ENCODE measurements around the gene SERTAD3.

SERTAD3 gene

GRCh38 chr19:40396886-40397567 is 47.1 kb downstream of the SERTAD3 start:
- Histone ChIP-seq H3K23ac (ENCODE audit: low read length in 2 of 2) (no peak overlapping the region), H3K14ac (ENCODE audit: low read length in 2 of 2) (no peak overlapping the region), H3K79me1 (replicated peaks; ENCODE audit: low read length, poor library complexity, severe bottlenecking) (peaks cover 1% of the 10 kb centered on the region), H2AFZ (ENCODE audit: low read depth, low read length) (no peak overlapping the region), H2BK15ac (ENCODE audit: low read depth, poor library complexity, severe bottlenecking) (no peak overlapping the region), H3K4ac (ENCODE audit: low read depth in 1 of 2, low read length in 2 of 2) (no peak overlapping the region), H3K36me3 (ENCODE audit: control insufficient read depth in 1 of 2, insufficient read depth in 2 of 2, low read depth in 1 of 2, low read length in 2 of 2) (peaks cover 0 to 13% of the 10 kb centered on the region in 2 experiments), H4K8ac (ENCODE audit: low read length) (no peak overlapping the region), H3K4me3 (ENCODE audit: insufficient read depth in 1 of 2, low read depth in 1 of 2, low read length in 2 of 2) (no peak overlapping the region), H2AK5ac (ENCODE audit: low read length, severe bottlenecking) (no peak overlapping the region), H3K27me3 (ENCODE audit: control insufficient read depth in 1 of 2, insufficient read depth in 1 of 2, low read length in 2 of 2) (peaks cover 2 to 10% of the 10 kb centered on the region in 2 experiments), H2BK5ac (ENCODE audit: low read depth, low read length, poor library complexity, severe bottlenecking) (no peak overlapping the region), H2BK120ac (ENCODE audit: low read depth, low read length) (no peak overlapping the region), H3K4me1 (ENCODE audit: control insufficient read depth, insufficient read depth, low read depth, low read length) (peaks cover 10% of the 10 kb centered on the region), H4K91ac (ENCODE audit: low read length) (no peak overlapping the region), H2BK12ac (ENCODE audit: low read length in 2 of 2) (no peak overlapping the region), H3K18ac (ENCODE audit: low read depth in 1 of 2, low read length in 2 of 2) (no peak overlapping the region), H3K9me3 (ENCODE audit: control insufficient read depth, low read length) (no peaks in the 10 kb centered on the region), H3K4me2 (ENCODE audit: low read length, poor library complexity, severe bottlenecking) (no peak overlapping the region), H3K27ac (ENCODE audit: low read length, poor library complexity, severe bottlenecking) (no peak overlapping the region), H3K9ac (ENCODE audit: low read length) (no peak overlapping the region)
- 91% methylated on average over 20 of the region's 20 CpGs for WGBS
- no peak for DNase-seq

- peaks cover 2 to 10% of the 10 kb centered on the region in 2 experiments for H3K27me3 ChIP-seq (ENCODE audit: control insufficient read depth in 1 of 2, insufficient read depth in 1 of 2, low read length in 2 of 2)
- H3K27ac ChIP-seq (ENCODE audit: low read length, poor library complexity, severe bottlenecking): no peak overlapping the region
- no peak overlapping the region for H2BK5ac ChIP-seq (ENCODE audit: low read depth, low read length, poor library complexity, severe bottlenecking)
- H2AFZ ChIP-seq (ENCODE audit: low read depth, low read length): no peak overlapping the region
- no peak overlapping the region for H3K4me3 ChIP-seq (ENCODE audit: insufficient read depth in 1 of 2, low read depth in 1 of 2, low read length in 2 of 2)
- H4K91ac ChIP-seq (ENCODE audit: low read length): no peak overlapping the region
- no peak overlapping the region for H3K18ac ChIP-seq (ENCODE audit: low read depth in 1 of 2, low read length in 2 of 2)
- no peaks in the 10 kb centered on the region for H3K9me3 ChIP-seq (ENCODE audit: control insufficient read depth, low read length)
- DNase-seq: no peak
- peaks cover 1% of the 10 kb centered on the region for H3K79me1 ChIP-seq (replicated peaks; ENCODE audit: low read length, poor library complexity, severe bottlenecking)
- 89% methylated on average over 14 of the region's 14 CpGs for WGBS
- peaks cover 10% of the 10 kb centered on the region for H3K4me1 ChIP-seq (ENCODE audit: control insufficient read depth, insufficient read depth, low read depth, low read length)
- H2BK12ac ChIP-seq (ENCODE audit: low read length in 2 of 2): no peak overlapping the region
- H4K8ac ChIP-seq (ENCODE audit: low read length): peak overlapping the region; percentile 4
- no peak overlapping the region for H3K4me2 ChIP-seq (ENCODE audit: low read length, poor library complexity, severe bottlenecking)
- no peak overlapping the region for H2AK5ac ChIP-seq (ENCODE audit: low read length, severe bottlenecking)
- H2BK15ac ChIP-seq (ENCODE audit: low read depth, poor library complexity, severe bottlenecking): no peak overlapping the region
- H3K23ac ChIP-seq (ENCODE audit: low read length in 2 of 2): no peak overlapping the region
- no peak overlapping the region for H3K4ac ChIP-seq (ENCODE audit: low read depth in 1 of 2, low read length in 2 of 2)
- peak overlapping the region in 1 of 2 experiments; percentile 63 for H3K14ac ChIP-seq (ENCODE audit: low read length in 2 of 2)
- peaks cover 0 to 13% of the 10 kb centered on the region in 2 experiments for H3K36me3 ChIP-seq (ENCODE audit: control insufficient read depth in 1 of 2, insufficient read depth in 2 of 2, low read depth in 1 of 2, low read length in 2 of 2)
- H3K9ac ChIP-seq (ENCODE audit: low read length): no peak overlapping the region
- no peak overlapping the region for H2BK120ac ChIP-seq (ENCODE audit: low read depth, low read length)
Observed at GRCh38 chr19:40395956-40396355, 48.2 kb downstream of the SERTAD3 start.

- no peak for DNase-seq
- no peak overlapping the region for H3K18ac ChIP-seq (ENCODE audit: low read depth in 1 of 2, low read length in 2 of 2)
- H3K23ac ChIP-seq (ENCODE audit: low read length in 2 of 2): no peak overlapping the region
- no peak overlapping the region for H2BK5ac ChIP-seq (ENCODE audit: low read depth, low read length, poor library complexity, severe bottlenecking)
- no peak overlapping the region for H3K4me3 ChIP-seq (ENCODE audit: insufficient read depth in 1 of 2, low read depth in 1 of 2, low read length in 2 of 2)
- H3K9me3 ChIP-seq (ENCODE audit: control insufficient read depth, low read length): no peaks in the 10 kb centered on the region
- H3K79me1 ChIP-seq (replicated peaks; ENCODE audit: low read length, poor library complexity, severe bottlenecking): no peaks in the 10 kb centered on the region
- H2BK120ac ChIP-seq (ENCODE audit: low read depth, low read length): no peak overlapping the region
- peak overlapping the region; percentile 9 for H4K91ac ChIP-seq (ENCODE audit: low read length)
- no peak overlapping the region for H3K27ac ChIP-seq (ENCODE audit: low read length, poor library complexity, severe bottlenecking)
- 85% methylated on average over 12 of the region's 13 CpGs for WGBS
- no peak overlapping the region for H2BK12ac ChIP-seq (ENCODE audit: low read length in 2 of 2)
- no peak overlapping the region for H4K8ac ChIP-seq (ENCODE audit: low read length)
- H2BK15ac ChIP-seq (ENCODE audit: low read depth, poor library complexity, severe bottlenecking): no peak overlapping the region
- H2AFZ ChIP-seq (ENCODE audit: low read depth, low read length): no peak overlapping the region
- peaks cover 2 to 10% of the 10 kb centered on the region in 2 experiments for H3K27me3 ChIP-seq (ENCODE audit: control insufficient read depth in 1 of 2, insufficient read depth in 1 of 2, low read length in 2 of 2)
- no peak overlapping the region for H3K4ac ChIP-seq (ENCODE audit: low read depth in 1 of 2, low read length in 2 of 2)
- H3K4me2 ChIP-seq (ENCODE audit: low read length, poor library complexity, severe bottlenecking): no peak overlapping the region
- H3K36me3 ChIP-seq (ENCODE audit: control insufficient read depth in 1 of 2, insufficient read depth in 2 of 2, low read depth in 1 of 2, low read length in 2 of 2): peaks cover 0 to 13% of the 10 kb centered on the region in 2 experiments
- no peak overlapping the region for H3K14ac ChIP-seq (ENCODE audit: low read length in 2 of 2)
- no peak overlapping the region for H3K9ac ChIP-seq (ENCODE audit: low read length)
- peaks cover 10% of the 10 kb centered on the region for H3K4me1 ChIP-seq (ENCODE audit: control insufficient read depth, insufficient read depth, low read depth, low read length)
- H2AK5ac ChIP-seq (ENCODE audit: low read length, severe bottlenecking): no peak overlapping the region
Observed at GRCh38 chr19:40394816-40395210, 49.3 kb downstream of the SERTAD3 start.

DNA sequence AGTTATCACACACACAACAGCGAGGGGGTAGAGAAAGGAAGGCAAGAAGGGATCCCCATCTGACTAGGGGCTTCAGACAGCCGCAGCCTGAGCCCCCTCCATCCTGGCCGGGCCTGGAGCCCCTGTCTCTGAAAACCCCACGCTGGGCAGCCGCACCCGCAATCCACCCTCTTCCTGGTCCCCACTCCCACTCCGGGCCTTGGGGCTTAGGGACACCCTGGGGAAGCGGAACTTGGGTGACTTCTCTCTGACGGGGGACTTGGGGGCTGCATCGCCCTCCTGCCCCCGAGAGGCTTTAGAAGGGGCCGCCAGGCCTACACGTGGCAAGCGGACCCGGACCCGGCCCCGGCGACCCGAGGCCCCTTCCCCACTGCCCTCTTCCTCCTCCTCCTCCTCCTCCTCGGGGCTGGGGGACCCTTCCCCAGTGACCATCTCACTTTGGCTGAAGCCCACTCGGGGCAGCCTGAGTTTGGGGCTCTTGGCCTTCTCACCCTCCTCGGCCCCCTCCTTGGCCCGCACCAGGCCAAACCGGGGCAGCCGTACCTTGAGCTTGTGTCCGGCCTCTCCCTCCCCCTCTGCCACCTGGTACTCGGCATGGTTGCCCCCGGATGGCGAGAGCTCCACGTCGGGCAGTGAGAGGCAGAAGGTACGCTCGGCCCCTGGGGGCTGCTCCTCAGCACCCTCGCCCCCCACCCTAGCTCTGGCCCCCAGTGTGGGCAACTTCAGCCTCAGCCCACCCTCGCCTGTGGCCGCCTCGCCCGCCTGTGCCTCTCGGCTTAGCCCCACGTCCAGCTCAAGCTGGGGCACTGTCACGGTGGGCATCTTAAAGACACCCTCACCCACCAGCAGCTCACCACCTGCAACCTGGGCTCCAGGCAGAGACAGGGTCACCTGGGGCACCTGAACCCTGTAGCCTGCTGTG is 50.0 kb downstream of the SERTAD3 start:
- Histone ChIP-seq H3K27me3 (ENCODE audit: control insufficient read depth in 1 of 2, insufficient read depth in 1 of 2, low read length in 2 of 2) (peaks cover 2 to 10% of the 10 kb centered on the region in 2 experiments), H2AFZ (ENCODE audit: low read depth, low read length) (no peak overlapping the region), H2BK15ac (ENCODE audit: low read depth, poor library complexity, severe bottlenecking) (peak overlapping the region; percentile 16), H2BK5ac (ENCODE audit: low read depth, low read length, poor library complexity, severe bottlenecking) (no peak overlapping the region), H3K4ac (ENCODE audit: low read depth in 1 of 2, low read length in 2 of 2) (no peak overlapping the region), H4K8ac (ENCODE audit: low read length) (peak overlapping the region; percentile 36), H3K9me3 (ENCODE audit: control insufficient read depth, low read length) (no peaks in the 10 kb centered on the region), H3K18ac (ENCODE audit: low read depth in 1 of 2, low read length in 2 of 2) (no peak overlapping the region), H2BK120ac (ENCODE audit: low read depth, low read length) (no peak overlapping the region), H3K36me3 (ENCODE audit: control insufficient read depth in 1 of 2, insufficient read depth in 2 of 2, low read depth in 1 of 2, low read length in 2 of 2) (peaks cover 0 to 13% of the 10 kb centered on the region in 2 experiments), H3K14ac (ENCODE audit: low read length in 2 of 2) (no peak overlapping the region), H2BK12ac (ENCODE audit: low read length in 2 of 2) (no peak overlapping the region), H3K9ac (ENCODE audit: low read length) (no peak overlapping the region), H3K4me3 (ENCODE audit: insufficient read depth in 1 of 2, low read depth in 1 of 2, low read length in 2 of 2) (no peak overlapping the region), H3K4me2 (ENCODE audit: low read length, poor library complexity, severe bottlenecking) (no peak overlapping the region), H3K23ac (ENCODE audit: low read length in 2 of 2) (no peak overlapping the region), H4K91ac (ENCODE audit: low read length) (peak overlapping the region; percentile 30), H3K4me1 (ENCODE audit: control insufficient read depth, insufficient read depth, low read depth, low read length) (peaks cover 10% of the 10 kb centered on the region), H3K27ac (ENCODE audit: low read length, poor library complexity, severe bottlenecking) (no peak overlapping the region), H2AK5ac (ENCODE audit: low read length, severe bottlenecking) (no peak overlapping the region), H3K79me1 (replicated peaks; ENCODE audit: low read length, poor library complexity, severe bottlenecking) (no peaks in the 10 kb centered on the region)
- 92% methylated on average over 41 of the region's 41 CpGs for WGBS
- DNase-seq: no peak
